Smooth muscle cell (in vitro differentiated cells): ENCODE data around the gene MAG. TPM values are rescaled to one million over a fixed set of nuclear protein-coding genes. Genes with fewer than 3 reads are reported as not detected.

Experiments
- DNase-seq: peaks from one replicate; lab custom pipeline; 2025; ENCODE audit not compliant: unreplicated experiment; lab: John Stamatoyannopoulos, UW
- H2AFZ ChIP-seq: fragments of 200-600 bp; sonication (generic); 2 replicates; pipeline ENCODE4 v1.6.0; 2016; ENCODE audit warnings: antibody characterized with exemption, low read depth, mild to moderate bottlenecking
- H3F3A ChIP-seq: fragments of 200-600 bp; sonication (generic); 2 replicates; pipeline ENCODE4 v1.6.0; 2017; ENCODE audit warnings: antibody characterized with exemption, low read depth
- H3K27ac ChIP-seq: fragments of 200-600 bp; sonication (generic); 2 replicates; pipeline ENCODE4 v1.5.1; 2016; ENCODE audit warnings: low read depth, mild to moderate bottlenecking
- H3K27me3 ChIP-seq: fragments of 200-600 bp; sonication (generic); 2 replicates; pipeline ENCODE4 v1.6.1; 2016; ENCODE audit warnings: low read depth, mild to moderate bottlenecking
- H3K36me3 ChIP-seq: fragments of 200-600 bp; sonication (generic); 2 replicates; pipeline ENCODE4 v1.5.1; 2016; ENCODE audit warnings: low read depth
- H3K4me1 ChIP-seq: fragments of 200-600 bp; sonication (generic); 2 replicates; pipeline ENCODE4 v1.5.1; 2016; ENCODE audit warnings: low read depth
- H3K4me2 ChIP-seq: fragments of 200-600 bp; sonication (generic); 2 replicates; pipeline ENCODE4 v1.6.0; 2016; ENCODE audit warnings: mild to moderate bottlenecking
- H3K4me3 ChIP-seq: fragments of 200-600 bp; sonication (generic); 2 replicates; pipeline ENCODE4 v1.5.1; 2016; ENCODE audit warnings: mild to moderate bottlenecking
- H3K79me2 ChIP-seq: fragments of 200-600 bp; sonication (generic); 2 replicates; pipeline ENCODE4 v1.6.0; 2016; ENCODE audit warnings: low read depth, mild to moderate bottlenecking
- H3K9ac ChIP-seq: fragments of 200-600 bp; sonication (generic); 2 replicates; pipeline ENCODE4 v1.6.0; 2016; ENCODE audit warnings: low read depth
- H3K9me3 ChIP-seq: fragments of 200-600 bp; sonication (generic); replicated peaks from 2 replicates; pipeline ENCODE4 v1.5.1; 2016; ENCODE audit warnings: low read depth
- H4K20me1 ChIP-seq: fragments of 200-600 bp; sonication (generic); 2 replicates; pipeline ENCODE4 v1.6.0; 2016; ENCODE audit warnings: low read depth
- CTCF ChIP-seq: fragments of 200-600 bp; sonication (generic); IDR thresholded peaks from 2 replicates; pipeline ENCODE4 v1.5.1; 2017; ENCODE audit warnings: borderline replicate concordance, mild to moderate bottlenecking, antibody characterized with exemption; ENCODE audit not compliant: insufficient read depth, poor library complexity, severe bottlenecking
- WGBS: methylation state at CpG from one replicate; pipeline ENCODE4 v1.1.7; 2016; ENCODE audit warnings: low lambda C conversion rate; 5-methylcytosine and 5-hydroxymethylcytosine counted together
- polyA plus RNA-seq: library from polyadenylated mRNA; unstranded; fragments of >200 nt; fragmentation: Nextera tagmentation; extraction: Ambion mirVana; gene quantifications from 2 replicates; pipeline ENCODE4 v1.2.1, GENCODE V29; 2016
- total RNA-seq: library from RNA; depleted of rRNA; stranded (reverse); fragments of >200 nt; gene quantifications from 2 replicates; pipeline ENCODE4 v1.2.3, GENCODE V29; 2014

Gene MAG
- total and polyA plus RNA-seq, 2 experiments from 2014 or later: not detected

- no peaks in the 10 kb centered on the region for H3K4me1 ChIP-seq
- TF ChIP-seq CTCF: no peak
- DNase-seq: no peak
- no peak overlapping the region for H3K9ac ChIP-seq
- H3K27ac ChIP-seq: no peak overlapping the region
- H2AFZ ChIP-seq: no peak overlapping the region
- H3K9me3 ChIP-seq: no peaks in the 10 kb centered on the region
- no peak overlapping the region for H3K4me2 ChIP-seq
- H3K36me3 ChIP-seq: no peaks in the 10 kb centered on the region
- no peaks in the 10 kb centered on the region for H3F3A ChIP-seq
- H3K4me3 ChIP-seq: no peak overlapping the region
- no peaks in the 10 kb centered on the region for H3K79me2 ChIP-seq
- no peaks in the 10 kb centered on the region for H3K27me3 ChIP-seq
- H4K20me1 ChIP-seq: no peaks in the 10 kb centered on the region
- WGBS: 91% methylated on average over 26 of the region's 28 CpGs
Measured at GRCh38 chr19:35346193-35347052, 54.5 kb downstream of the MAG start.

- no peak for TF ChIP-seq CTCF
- H2AFZ ChIP-seq: no peak within 1 kb of the TSS
Measured at GRCh38 chr19:35347171-35347929, 55.4 kb downstream of the MAG start, which contains the start of gene FFAR1. Gene FFAR1, plus strand, starts transcription at chr19:35347902. Its CDS starts 3,650 bp downstream, at chr19:35351552.

GRCh38 chr19:35347930-35348298, 56.0 kb downstream of the MAG start:
- Histone ChIP-seq H3K36me3 (no peaks in the 10 kb centered on the region), H3K9ac (no peak overlapping the region), H3K4me2 (no peak overlapping the region), H3F3A (no peaks in the 10 kb centered on the region), H3K4me1 (no peaks in the 10 kb centered on the region), H4K20me1 (no peaks in the 10 kb centered on the region), H3K27me3 (no peaks in the 10 kb centered on the region), H3K9me3 (no peaks in the 10 kb centered on the region), H3K4me3 (no peak overlapping the region), H2AFZ (no peak overlapping the region), H3K79me2 (no peaks in the 10 kb centered on the region), H3K27ac (no peak overlapping the region)
- WGBS: 88% methylated on average over 7 of the region's 7 CpGs
- no peak for DNase-seq
- TF ChIP-seq CTCF: no peak

More at GRCh38 chr19:35347171-35347929, 55.4 kb downstream of the MAG start, which contains the start of gene FFAR1:
- Histone ChIP-seq H3K79me2 (no peaks in the 10 kb centered on the region), H3K9ac (no peak within 1 kb of the TSS), H3K9me3 (no peaks in the 10 kb centered on the region), H3F3A (no peaks in the 10 kb centered on the region), H3K4me3 (no peak within 1 kb of the TSS), H3K27ac (no peak within 1 kb of the TSS), H3K36me3 (no peaks in the 10 kb centered on the region), H3K4me2 (no peak within 1 kb of the TSS), H3K4me1 (no peaks in the 10 kb centered on the region), H4K20me1 (no peaks in the 10 kb centered on the region), H3K27me3 (no peaks in the 10 kb centered on the region)
- no peak for DNase-seq
- 84% methylated on average over 18 of the region's 18 CpGs for WGBS
